ENCODE results near the gene GPR35.
A peak's percentile ranks its signal among the peaks of the same experiment; 100 is the strongest.

The GPR35 gene, protein sequence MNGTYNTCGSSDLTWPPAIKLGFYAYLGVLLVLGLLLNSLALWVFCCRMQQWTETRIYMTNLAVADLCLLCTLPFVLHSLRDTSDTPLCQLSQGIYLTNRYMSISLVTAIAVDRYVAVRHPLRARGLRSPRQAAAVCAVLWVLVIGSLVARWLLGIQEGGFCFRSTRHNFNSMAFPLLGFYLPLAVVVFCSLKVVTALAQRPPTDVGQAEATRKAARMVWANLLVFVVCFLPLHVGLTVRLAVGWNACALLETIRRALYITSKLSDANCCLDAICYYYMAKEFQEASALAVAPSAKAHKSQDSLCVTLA

DNA sequence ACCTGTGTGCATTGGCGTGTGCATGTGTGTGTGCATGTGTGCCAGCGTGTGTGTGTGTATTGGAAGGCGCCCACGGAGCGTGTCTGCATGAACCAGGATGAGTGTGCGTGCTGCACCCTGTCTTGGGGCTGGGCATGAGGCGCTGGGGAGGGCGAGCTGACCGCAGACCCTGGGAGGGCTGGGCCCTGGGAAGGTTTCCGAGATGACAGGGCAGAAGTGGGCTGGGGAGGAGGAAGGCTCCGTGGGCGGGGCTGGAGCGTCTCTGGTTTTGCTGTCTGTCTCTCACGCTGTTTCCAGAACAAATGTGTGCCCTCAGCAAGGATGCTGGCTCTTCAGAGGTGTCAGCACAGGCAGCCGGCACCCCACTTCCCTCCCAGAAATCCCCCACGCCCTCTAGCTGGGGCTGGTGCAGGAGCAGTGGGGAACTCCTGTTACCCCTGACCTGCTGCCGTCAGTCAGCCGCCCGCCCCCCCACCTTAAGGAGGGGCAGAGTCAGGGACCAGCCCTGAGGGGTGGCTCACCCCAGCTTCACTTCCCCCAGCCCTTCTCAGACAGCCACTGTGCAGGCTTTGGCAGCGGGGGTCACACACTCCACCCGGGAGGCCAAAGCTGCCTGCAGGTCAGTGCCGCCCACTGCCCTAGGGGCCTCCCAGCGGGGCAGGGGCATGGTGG, at the start of gene GPR35:
Gene GPR35, plus strand, starts transcription at position 531 of the 672 bp plus-strand sequence. CDS start 4,473 bp downstream, outside the sequence.
- no peak for DNase-seq

GRCh38 chr2:240576036-240576435, 49.2 kb upstream of the GPR35 start:
- no peak for DNase-seq

DNA sequence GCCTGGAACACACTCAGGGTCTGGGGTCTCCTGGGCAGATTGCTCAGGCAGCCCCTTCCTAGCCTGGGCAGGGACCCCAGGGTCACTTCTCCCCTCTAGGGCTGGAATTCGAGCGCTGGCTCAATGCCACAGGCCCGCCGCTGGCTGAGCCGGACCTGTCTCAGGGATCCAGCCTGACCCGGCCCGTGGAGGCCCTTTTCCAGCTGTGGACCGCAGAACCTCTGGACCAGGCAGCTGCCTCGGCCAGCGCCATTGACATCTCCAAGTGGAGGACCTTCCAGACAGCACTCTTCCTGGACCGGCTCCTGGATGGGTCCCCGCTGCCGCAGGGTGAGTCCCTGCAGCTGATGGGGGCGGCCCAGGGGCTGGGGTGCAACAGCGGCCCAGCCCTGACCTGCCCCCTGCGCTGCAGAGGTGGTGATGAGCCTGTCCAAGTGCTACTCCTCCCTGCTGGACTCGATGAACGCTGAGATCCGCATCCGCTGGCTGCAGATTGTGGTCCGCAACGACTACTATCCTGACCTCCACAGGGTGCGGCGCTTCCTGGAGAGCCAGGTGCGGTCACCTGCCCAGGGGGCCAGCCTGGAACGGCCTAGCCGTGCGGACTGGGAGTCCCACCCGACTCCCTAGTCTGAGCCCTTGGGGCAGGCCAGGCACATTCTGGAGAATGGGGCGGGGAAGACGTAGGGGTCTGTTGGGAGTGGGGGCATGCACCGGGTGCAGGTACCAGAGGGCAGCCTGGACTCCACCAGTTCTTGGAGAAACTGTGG, 48.7 kb upstream of the GPR35 start:
- DNase-seq, result no peak

DNA sequence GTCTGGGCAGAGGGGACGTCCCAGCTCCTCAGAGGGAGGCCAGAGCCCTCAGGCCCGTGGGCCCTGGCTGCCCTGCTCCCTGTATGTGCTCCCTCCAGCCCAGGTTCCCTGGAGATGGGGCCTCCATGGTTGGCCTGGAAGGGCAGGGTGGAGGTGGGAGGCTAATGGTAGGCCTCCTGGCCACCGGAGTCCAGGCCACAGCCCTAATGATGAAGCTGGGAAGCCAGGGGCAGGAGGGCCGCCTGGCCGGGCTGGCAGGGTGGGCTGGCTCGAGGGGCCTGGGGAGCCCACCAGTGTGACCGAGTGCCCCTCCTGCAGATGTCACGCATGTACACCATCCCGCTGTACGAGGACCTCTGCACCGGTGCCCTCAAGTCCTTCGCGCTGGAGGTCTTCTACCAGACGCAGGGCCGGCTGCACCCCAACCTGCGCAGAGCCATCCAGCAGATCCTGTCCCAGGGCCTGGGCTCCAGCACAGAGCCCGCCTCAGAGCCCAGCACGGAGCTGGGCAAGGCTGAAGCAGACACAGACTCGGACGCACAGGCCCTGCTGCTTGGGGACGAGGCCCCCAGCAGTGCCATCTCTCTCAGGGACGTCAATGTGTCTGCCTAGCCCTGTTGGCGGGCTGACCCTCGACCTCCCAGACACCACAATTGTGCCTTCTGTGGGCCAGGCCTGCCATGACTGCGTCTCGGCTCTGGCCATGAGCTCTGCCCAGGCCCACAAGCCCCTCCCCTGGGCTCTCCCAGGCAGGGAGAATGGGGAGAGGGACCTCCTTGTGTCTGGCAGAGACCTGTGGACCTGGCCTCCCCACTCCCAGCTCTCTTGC, 47.8 kb upstream of the GPR35 start:
- no peak for DNase-seq

DNA sequence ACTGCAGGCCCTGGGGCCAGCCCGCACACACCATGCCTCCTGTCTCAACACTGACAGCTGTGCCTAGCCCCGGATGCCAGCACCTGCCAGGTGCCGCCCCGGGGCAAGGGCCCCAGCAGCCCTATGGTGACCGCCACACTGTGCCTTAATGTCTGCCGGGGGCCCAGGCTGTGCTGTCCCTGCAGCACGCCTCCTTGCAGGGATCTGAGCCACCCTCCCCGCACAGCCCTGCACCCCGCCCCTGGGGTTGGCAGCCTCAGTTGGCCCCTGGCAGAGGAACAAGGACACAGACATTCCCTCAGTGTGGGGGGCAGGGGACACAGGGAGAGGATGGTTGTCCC, 47.2 kb upstream of the GPR35 start:
- no peak for DNase-seq

GRCh38 chr2:240578488-240578887, 46.8 kb upstream of the GPR35 start:
- DNase-seq, result no peak

DNA sequence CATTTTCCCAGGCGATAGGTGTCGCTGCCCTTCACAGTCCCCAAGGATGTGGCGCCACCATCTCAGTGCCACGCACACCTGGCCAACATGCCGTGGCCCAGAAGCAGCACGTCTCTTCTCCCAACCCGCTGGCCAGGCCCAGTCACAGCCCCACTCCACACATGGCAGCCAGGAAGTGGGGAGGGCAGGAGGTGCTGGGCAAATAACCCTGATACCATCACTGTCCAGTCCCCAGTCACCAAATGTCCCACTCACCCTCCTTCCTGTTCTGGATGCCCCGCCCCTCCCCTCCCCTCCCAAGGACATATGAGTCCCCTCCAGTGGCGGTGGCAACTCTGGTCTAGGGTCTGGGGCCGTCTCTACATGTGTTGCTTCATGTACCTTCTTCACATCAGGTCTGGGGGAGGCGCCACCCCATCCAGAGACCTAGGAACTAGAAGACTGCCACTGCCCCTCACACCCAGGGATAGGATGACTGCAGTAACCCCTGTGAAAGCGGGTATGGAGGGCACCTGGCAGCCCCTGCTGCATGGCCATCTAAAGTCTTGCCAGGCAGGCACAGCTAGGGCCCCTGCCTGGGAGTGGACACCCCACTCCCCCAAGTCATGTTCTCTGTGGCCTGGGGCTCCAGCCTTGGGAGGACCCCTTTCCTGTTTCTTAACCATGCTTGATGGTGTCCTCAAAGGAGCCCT, 46.1 kb upstream of the GPR35 start:
- DNase-seq, result no peak

- DNase-seq, result no peak
These were observed 45.3 kb upstream of the GPR35 start for GRCh38 chr2:240579771-240580614.

- no peak for DNase-seq
These were observed 43.5 kb upstream of the GPR35 start for GRCh38 chr2:240581811-240582210.

DNA sequence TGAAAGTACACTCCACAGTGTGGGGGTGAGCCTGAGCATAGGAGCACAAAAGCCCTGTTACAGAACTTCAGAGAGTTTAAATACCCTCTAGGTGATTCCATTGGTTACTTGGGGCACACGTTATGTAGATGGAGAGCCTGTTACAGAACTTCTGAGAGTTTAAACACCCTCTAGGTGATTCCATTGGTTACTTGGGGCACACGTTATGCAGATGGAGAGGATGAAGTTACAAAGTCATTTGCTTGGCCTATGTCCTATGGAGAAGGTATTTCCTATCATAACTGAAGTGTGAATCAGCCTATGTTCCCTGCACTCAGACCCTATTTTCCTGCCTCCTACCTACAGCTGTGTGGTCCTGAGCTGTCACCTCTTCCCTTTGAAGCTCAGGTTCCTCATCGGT, 42.5 kb upstream of the GPR35 start:
- DNase-seq, result no peak

DNA sequence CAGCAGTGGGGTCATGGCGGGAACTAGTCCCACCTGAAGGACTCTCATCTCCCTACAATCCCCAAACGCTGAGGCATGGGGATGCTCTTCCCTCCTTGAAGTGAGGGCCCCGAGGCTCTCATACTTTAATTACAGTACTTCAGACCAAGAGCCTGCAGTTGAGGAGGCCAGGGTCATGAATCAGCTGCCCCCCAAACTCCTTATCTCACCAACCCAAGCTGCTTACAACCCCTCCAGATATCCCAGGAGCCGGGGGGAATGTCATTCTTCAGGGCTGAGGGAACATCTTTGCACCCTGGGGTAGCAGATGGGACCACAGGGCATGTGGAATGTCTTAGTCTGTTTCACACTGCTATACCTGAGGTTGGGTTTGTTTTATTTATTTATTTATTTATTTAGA, 41.5 kb upstream of the GPR35 start:
- DNase-seq, result no peak

GRCh38 chr2:240584486-240585031, 40.7 kb upstream of the GPR35 start:
- no peak for DNase-seq

- no peak for DNase-seq
These were observed 40.2 kb upstream of the GPR35 start for GRCh38 chr2:240585101-240585500.

GRCh38 chr2:240585681-240586197, 39.5 kb upstream of the GPR35 start:
- no peak for DNase-seq

DNA sequence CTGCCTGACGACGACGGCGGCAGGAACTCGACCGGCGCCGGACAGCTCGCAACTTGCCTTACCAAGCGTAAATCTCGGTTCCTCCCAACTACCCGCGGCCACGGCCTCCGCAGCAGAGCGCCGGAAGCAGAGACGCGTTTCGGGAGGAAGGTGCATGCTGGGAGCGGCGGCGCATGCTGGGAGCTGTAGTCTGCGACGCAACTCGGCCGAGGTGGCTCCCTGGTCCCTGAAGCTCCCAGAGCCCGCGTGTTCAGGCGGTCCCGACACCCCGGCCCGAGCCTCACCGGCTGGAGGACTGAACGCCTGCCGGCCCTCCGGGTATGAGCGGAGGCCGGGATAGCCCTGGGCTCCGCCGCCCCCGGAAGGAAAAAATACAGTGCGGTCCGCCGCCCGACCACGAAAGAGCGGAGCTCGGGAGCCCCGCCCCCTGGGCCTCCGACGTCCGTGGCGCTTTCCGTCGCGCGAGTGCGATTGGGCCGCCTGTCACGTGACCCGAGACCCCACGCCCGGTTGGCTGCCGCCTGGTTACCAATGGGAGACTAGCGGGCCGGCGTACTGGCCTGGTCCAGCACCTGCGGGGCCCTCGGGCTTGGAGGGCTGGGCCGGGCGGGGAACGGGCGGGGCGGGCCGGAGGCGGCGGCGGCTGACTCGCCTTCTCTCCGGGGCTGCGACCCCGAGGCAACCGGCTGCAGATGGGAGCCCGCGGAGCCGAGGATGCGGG, 38.9 kb upstream of the GPR35 start, which contains the start of gene CAPN10:
Gene CAPN10, plus strand, starts transcription at position 537 of the 721 bp plus-strand sequence. Its CDS starts 178 bp downstream, at position 715.
- peak; percentile 75 for DNase-seq

GRCh38 chr2:240586919-240587800, 38.1 kb upstream of the GPR35 start:
- no peak for DNase-seq

DNA sequence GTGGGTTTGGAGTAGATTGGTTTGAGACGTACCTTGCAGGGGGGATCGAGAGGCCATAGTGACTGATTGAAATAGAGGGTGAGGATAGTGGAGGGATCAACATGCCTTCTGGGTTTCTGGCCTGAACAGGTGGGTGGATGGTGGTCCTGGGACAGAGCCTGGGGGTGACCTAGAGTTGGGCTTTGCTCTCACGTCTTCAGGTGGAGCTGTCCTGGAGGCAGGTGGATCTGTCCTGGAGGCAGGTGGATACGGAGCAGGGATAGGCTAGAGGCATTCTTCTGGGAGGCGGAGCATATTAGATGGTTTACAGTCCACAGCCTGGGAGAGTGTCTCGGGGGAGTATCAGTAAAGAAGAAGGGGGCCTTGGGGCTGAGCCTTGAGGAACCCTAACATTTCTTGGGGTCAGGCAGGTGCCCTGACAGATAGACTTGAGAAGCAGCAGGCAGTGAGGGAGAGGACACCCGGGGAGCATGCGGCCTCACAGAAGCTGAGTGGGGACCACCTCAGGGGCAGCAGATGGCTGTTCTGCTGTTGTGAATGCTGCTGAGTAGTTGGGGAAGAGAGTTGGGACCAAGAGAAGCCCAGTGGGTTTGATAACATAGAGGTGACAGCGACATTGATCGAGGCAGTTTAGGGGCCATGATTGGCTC, 37.1 kb upstream of the GPR35 start:
- DNase-seq, result no peak

DNA sequence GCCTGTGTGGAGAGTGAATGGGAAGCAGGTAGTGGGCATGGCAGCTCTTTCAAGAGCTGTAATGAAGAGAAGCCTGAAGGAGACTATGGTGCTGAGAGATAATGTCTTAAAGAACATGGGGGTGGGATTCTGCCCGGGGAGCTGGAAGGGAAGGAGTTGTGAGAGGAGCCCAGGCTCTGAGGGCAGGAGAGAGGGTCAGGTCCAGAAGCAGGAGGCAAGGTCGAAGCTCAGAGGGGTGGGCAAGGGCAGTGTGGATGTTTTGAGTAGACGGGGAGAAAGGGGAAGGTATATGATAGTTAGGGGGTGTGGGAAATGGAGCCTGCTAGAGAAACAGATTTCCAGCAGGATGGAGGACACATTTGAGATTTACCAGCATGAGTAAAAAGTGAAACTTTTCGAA, 36.6 kb upstream of the GPR35 start:
- DNase-seq, result no peak
